Measurements from ENCODE around the gene DCC.

The DCC gene

DNA sequence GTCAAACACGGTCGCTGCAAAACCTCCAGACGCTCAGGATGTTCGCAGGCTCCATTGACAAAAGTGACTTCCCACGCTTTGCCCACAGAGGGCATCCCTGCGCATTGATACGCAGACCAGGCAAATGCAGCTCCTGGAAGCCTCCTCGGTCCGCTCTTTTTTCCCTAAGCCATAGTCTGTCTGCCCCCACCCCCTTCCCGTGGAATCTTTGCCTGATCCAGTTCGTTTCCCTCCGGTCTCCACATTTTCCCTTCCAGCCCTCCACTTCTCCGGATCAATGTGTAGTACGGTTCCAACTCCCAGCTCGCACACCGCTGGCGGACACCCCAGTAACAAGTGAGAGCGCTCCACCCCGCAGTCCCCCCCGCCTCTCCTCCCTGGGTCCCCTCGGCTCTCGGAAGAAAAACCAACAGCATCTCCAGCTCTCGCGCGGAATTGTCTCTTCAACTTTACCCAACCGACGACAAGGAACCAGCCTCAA lies at the start of gene DCC:
Gene DCC (plus strand): TSS at position 307 of the 481 bp plus-strand sequence. CDS start 591 bp downstream, outside the sequence.
- no peak for DNase-seq (ENCODE audit: low read depth in 2 of 2)

GRCh38 chr18:52310651-52311050 lies 29.3 kb upstream of the DCC start:
- DNase-seq (ENCODE audit: low read depth in 2 of 2), result no peak

DNA sequence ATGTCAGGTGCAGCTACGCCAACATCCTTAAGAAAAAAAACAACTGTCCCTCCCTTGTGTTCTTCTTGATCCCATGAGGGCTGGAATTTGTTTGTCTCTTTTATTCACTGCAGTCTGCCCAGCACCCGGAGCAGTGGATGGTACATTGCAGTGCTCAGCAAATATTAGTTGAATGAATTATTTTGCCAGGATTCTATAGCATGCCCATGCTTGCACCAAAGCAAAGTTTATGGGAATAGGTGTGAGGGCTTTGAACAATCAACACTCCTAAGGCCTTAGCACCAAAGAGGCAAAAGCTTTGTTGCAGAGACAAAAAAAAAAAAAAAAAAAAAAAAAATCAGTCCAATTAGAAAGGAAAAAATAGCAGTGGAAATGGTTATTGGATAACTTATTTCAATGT lies 28.7 kb upstream of the DCC start:
- DNase-seq (ENCODE audit: low read depth in 2 of 2), result no peak

- no peak for DNase-seq (ENCODE audit: low read depth in 2 of 2)
These were observed 27.7 kb upstream of the DCC start for GRCh38 chr18:52312346-52312745.

DNA sequence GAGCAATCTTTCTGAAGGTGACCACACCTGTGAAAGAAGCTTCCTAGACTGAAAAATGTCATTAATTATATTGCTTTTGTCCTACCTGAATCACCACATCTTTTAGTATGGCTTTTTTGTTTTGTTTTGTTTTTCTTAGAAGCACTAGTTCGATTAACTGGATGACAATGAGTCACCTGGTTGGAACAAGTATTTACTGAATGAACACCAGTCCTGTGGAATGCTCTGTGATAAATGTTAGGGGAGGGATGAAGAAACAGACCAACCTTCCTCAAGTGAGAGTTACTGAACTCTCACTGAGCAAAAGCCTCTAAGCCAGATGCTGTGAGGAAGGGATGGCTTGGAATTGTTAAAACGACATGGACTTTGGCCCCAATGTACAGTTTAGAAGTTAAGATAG lies 26.8 kb upstream of the DCC start:
- DNase-seq (ENCODE audit: low read depth in 2 of 2), result no peak

GRCh38 chr18:52319424-52319983 lies 20.5 kb upstream of the DCC start:
- no peak for DNase-seq (ENCODE audit: low read depth in 2 of 2)

DNA sequence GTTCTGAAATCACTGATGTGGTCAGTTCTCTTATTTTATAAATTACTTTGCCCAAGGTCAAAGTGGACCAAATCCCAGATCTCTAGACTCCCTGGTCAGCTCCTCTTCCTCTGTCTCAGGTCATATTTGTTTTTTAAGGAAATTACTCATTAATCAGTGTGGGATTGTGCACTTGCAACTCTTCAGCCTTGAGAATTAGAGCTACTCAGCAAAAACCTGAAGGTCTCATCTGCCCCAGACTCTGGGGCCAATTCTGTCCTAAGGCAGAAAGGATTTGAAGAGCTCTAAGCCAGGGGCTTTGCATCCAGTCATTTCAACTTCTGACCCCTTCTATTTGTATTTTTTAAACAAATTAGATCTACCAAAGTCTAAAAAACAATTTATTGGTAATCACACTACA lies 17.7 kb upstream of the DCC start:
- DNase-seq (ENCODE audit: low read depth in 2 of 2), result no peak

DNA sequence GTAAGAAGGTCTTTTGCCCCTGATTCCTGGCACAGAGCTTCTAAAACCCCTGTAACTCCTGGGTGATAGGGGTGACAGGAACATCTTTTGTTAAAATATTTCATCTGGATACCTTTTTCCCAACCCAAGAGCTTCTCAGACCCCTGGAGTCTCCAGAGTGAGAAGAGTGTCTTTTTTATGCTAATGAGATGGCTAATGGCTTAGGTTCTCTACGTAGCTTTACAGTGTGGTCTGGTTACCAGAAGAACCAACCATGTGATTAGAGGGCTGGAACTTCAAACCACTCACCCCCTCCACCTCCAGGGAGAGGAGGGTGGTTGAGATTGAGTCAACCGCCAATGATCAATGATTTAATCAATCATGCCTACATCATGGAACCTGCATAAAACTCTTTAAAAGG lies 16.2 kb upstream of the DCC start:
- no peak for DNase-seq (ENCODE audit: low read depth in 2 of 2)

GRCh38 chr18:52325997-52326396 lies 14.0 kb upstream of the DCC start:
- DNase-seq (ENCODE audit: low read depth in 2 of 2), result no peak

- no peak for DNase-seq (ENCODE audit: low read depth in 2 of 2)
These were observed 6.1 kb upstream of the DCC start for GRCh38 chr18:52333860-52334259.

DNA sequence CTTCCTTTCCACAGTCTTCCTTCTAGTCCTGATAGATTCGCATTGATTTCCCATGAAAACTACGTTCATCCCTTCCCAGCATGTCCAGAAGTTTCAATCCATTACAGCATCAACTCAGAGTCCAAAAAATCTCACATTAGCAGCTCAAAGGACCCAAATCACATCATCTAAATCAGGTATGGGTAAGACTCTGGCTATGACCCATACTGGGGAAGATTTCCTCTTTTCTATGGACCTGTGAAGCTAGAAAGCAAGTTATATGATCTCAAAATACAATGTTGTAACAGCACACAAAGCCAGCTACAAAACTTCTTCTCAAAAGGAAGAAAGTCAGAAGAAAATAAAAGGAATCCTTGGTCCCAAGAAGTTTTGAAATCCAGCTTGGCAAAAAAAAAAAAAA lies 5.7 kb upstream of the DCC start:
- DNase-seq (ENCODE audit: low read depth in 2 of 2), result no peak

DNA sequence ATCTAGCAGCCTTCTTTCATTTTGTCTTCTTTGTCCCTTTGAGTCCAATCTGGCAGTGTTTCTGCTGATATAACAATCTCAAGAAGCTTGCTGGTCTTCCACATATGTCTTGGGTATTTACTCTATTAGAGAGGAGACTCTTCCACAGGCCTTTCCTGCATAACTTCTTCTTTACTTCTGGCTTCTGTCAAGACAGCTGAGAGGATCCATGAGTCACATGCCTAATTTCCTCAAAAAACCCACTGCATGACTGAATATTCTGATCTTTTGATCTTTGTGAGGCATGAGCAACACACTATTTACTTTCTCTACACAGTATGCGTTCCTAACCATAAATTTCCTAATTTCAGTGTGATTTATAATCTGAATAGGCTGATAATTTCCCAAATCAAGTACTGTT lies 5.1 kb upstream of the DCC start:
- no peak for DNase-seq (ENCODE audit: low read depth in 2 of 2)

DNA sequence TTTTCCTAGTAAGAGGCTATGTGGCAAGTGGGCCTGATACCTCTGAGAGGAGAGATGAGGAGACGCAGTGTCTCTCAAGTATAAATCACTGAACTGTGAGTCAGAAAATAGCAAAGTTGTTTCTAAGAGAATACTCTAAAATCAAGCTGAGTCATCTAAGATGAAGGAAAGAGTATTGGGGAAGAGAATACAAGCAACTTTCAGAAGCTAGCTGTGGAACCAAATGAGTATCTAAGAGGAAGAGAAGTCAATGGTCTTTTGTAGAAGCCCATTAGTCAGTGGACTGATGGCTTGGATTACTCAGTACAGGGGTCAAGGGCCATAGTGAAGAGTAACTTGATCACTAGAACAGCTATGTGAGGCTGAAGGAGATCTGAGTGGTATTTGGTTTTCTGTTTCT lies 2.7 kb upstream of the DCC start:
- DNase-seq (ENCODE audit: low read depth in 2 of 2), result no peak

DNA sequence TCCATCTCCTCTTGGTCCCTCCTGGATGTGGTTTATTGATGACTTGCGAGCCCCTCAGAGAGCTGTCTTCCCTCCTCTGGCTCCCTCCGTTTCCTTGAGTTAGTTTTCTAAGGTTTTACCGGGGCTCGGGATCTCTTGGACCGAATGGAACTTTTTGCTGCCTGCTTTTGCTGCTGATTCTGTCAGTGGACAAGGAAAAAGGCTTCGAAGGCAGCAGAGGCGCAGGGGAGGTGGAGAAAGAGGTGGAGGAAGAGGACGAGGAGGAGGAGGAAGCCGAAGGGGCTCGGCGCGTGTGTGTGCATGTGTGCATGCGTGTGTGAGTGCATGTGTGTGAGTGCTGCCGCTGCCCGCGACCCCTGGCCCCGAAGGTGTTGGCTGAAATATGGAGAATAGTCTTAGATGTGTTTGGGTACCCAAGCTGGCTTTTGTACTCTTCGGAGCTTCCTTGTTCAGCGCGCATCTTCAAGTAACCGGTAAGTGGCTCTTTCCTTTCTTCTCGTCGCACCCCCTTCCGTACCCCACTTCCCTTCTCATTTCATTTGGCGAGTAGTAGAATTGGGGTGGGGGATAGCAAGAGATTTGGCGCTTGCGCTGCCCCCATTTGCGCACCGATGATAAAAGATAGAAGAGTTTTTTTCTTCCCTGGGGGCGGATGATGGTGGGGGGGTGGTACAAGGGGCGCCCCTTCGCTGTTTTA lies 557 bp downstream of the DCC start:
- no peak for DNase-seq (ENCODE audit: low read depth in 2 of 2)

DNA sequence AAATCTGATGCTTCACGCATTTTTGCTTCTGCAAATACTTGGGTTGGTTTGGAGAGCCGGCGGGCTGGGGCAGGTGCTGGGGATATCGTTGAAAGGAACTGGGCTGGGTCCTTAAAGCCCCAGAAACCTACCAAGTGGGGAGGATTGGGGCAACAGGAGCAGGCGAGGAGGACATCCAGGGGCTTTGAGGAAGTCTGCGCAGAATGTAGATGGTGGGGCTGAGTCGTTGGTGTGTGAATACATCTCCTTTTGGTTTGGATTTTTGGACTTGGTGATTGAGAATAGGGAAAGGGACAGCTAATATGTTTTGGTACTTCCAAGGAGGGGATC lies 1.1 kb downstream of the DCC start:
- DNase-seq (ENCODE audit: low read depth in 2 of 2), result no peak

- no peak for DNase-seq (ENCODE audit: low read depth in 2 of 2)
These were observed 1.8 kb downstream of the DCC start for GRCh38 chr18:52341608-52342381.

- no peak for DNase-seq (ENCODE audit: low read depth in 2 of 2)
These were observed 2.5 kb downstream of the DCC start for GRCh38 chr18:52342456-52342855.

DNA sequence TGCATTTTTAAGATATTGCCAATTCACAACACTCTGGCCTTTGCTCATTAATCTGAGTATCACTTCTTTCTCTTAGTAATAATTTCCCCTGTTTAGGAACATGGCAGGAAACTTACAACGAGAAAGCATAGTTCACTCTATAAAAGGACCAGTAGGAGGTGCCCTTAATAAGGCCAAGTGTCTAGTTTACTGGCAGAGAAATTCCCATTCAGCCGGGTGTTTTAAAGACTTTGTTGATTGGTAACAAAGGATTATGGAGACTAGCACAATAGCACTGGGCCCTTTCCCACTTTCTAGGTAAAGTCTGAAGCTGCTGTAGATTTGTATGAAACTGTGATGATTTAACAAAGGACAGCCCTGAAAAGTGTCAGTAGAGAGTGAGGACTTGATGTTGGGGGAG lies 3.1 kb downstream of the DCC start:
- DNase-seq (ENCODE audit: low read depth in 2 of 2), result no peak

GRCh38 chr18:52343731-52344340 lies 3.8 kb downstream of the DCC start:
- no peak for DNase-seq (ENCODE audit: low read depth in 2 of 2)

GRCh38 chr18:52344881-52345280 lies 4.9 kb downstream of the DCC start:
- no peak for DNase-seq (ENCODE audit: low read depth in 2 of 2)

- DNase-seq (ENCODE audit: low read depth in 2 of 2), result no peak
These were observed 5.4 kb downstream of the DCC start for GRCh38 chr18:52345428-52345827.

DNA sequence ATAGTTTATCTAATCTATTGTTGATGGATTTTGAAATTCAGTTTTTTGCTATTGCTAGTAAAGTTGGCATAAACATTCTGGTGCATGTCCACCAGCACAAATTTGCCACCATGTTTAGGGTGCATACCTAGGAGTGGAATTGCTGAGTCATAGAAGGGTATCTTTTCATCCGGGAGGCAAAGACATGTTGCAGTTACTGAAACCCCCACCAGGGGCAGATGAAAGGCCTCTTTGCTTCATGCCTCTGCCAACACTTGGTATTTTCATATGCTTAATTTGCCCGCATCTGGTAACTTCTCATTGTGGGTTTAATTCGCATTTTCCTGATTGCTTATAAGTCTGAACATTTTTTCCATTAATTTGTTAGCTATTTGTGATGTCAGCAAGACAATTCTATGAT lies 8.2 kb downstream of the DCC start:
- no peak for DNase-seq (ENCODE audit: low read depth in 2 of 2)

DNA sequence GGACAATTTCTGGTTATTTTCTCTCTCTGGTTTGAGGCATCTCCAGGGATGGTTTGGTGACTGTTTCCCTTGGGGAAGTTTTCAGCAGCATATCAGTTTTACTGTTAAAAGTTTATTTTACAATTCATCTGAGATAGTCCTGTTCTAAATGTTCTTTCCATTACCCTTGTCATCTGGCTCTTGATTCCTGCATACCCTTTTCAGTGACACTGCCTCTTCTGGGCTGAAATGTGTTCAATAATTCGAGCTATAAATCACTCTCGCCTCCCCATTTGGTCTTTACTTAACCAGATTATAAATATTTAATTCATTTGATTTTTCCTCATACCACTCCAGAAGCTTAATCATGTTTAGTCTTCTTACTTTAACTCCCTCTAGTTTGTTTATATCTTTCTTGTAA lies 9.5 kb downstream of the DCC start:
- DNase-seq (ENCODE audit: low read depth in 2 of 2), result no peak

Measured in stimulated activated CD8-positive, alpha-beta memory T cell treated with anti-CD3 and anti-CD28 coated beads, Interleukin-15, amount 100 ng/mL, for 4 hours (primary cell).